Activated naive CD8-positive, alpha-beta T cell treated with anti-CD3 and anti-CD28 coated beads, Interleukin-2, amount 50 U/mL, for 16 hours (primary cell): Measurements from ENCODE around the gene BPGM.
"Not testable (repeated sequence)": the region's sequence is repeated elsewhere in the genome, so short reads cannot be mapped to it uniquely, and the experiment has no call there.

Experiments used
- DNase-seq: peaks from one replicate; pipeline ENCODE4 v3.0.0-alpha.2; 2020; ENCODE audit warnings: low read depth, low spot score

The BPGM gene

GRCh38 chr7:134632052-134632451 is 14.6 kb upstream of the BPGM start:
- no peak for DNase-seq

GRCh38 chr7:134632937-134633540 is 13.6 kb upstream of the BPGM start:
- DNase-seq, result no peak

DNA sequence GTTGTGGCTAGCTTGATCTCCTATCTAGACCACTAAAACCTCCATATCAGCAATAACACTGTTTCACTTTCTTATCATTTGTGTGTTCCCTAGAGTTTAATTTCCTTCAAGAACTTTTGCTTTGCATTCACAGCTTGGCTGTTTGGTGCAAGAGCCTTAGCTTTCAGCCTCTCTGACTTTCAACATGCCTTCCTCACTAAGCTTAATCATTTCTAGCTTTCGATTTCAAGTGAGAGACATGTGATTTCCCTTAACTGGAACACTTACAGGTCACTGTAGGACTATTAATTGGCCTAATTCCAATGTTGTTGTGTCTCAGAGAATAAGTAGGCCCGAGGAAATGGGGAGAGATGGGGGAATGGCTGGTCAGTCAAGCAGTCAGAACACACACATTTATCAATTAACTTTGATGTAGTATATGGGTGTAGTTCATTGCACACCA is 10.6 kb upstream of the BPGM start:
- DNase-seq, result no peak

DNA sequence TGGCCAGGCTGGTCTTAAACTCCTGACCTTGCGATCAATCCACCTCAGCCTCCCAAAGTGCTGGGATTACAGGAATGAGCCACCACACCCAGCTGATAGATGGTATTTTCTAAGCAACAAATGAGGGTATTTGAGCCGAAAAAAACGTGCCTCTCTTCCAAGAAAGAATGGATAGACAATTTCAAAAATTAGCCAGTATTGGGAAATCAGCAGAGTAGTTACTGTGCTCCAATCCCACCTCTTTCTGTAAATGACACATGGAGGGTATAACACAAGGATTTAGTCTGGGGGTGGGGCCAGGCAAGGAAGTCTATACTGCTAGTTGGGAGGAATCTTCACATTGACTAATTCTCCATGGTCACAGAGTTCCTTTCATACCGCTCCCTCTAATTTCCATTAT is 9.2 kb upstream of the BPGM start:
- DNase-seq, result no peak

DNA sequence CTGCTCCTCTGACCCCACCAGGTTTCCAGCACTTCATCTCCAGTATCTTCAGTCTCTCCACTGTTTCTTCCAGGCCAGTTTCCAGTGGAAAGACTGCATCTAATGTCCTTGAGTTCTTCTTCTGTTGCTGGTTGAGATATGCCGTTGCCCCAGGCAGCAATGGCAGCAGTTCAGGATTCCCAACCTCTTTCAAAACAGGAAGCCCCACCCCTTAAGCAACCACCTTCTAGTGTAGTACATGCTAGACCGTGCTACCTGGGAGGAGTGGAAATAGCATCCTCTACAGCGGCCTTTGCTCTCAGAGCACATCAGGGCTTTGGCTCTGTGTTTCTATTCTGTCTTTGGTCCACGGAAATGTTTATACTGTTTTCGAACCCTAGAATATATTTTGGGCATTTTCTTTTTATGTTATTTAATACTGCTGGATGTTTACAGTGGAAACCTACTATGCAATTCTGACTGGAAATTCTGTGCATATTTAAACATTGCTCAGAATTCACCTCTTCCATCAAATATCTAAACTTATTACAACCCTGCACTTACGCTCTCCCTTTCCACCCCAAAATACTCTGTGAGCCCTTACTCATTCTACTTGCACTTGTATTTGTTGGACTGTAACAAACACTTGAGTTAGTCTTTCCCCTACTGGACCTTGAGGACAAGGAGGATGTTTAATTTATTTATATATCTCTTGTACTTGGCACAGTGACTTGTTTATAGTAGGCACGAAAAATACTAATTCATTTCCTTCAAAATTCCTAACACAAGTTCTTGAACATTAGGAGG is 8.5 kb upstream of the BPGM start:
- DNase-seq, result no peak

- no peak for DNase-seq
Observed at GRCh38 chr7:134639061-134639460, 7.6 kb upstream of the BPGM start.

DNA sequence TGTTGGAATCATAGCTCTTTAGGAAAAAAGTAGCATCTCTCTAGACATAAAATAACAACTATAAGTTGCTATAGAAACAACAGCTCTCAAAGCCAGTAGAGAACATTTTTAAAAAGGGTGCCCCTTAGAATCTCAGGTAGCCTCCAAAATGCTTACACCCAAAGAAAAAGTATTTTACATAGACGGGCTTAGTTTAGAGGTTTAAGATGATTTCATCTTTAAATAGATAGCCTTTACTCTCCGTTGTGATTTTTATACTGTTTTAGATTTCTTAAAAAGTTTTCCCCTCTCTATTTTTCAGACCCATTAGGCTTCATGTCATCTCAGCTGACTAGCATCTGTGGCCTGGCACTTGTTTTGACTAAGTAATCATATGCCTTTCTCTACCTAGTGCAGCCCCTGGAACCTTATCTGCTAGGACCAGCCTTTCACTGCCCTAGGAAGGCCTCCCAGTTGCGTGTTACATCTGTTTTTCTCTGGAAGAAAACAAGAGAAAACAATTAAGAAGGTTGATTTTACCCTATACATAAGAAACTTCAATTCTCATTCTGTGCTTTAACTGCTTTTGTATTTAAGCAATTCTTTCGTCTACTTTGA is 6.9 kb upstream of the BPGM start:
- no peak for DNase-seq

GRCh38 chr7:134640842-134641715 is 5.6 kb upstream of the BPGM start:
- no peak for DNase-seq

- not testable (repeated sequence) for DNase-seq
Observed at GRCh38 chr7:134641981-134642380, 4.7 kb upstream of the BPGM start.

- no peak for DNase-seq
Observed at GRCh38 chr7:134643131-134643530, 3.5 kb upstream of the BPGM start.

DNA sequence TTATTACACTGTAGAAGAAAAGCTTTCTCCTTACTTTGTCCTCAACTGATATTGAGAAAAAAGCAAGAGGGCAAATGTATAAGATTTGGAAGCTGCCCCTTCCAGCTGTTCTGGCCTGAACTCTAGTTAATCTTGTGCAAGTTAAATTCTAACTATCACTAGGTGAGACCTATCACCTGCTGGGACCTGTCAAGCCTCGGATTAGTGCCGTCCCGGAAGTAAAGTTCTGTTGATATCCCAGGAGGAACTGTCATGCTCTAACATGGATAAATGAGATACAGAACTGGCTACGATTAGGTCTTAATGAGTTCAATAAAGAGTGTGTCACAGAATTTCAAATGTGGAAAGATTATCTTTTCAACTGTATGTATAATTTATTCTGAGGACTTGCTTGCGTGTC is 1.2 kb upstream of the BPGM start:
- DNase-seq, result no peak

- no peak for DNase-seq
Observed at GRCh38 chr7:134645935-134646334, 718 bp upstream of the BPGM start.

GRCh38 chr7:134648456-134648855 is 1.8 kb downstream of the BPGM start:
- no peak for DNase-seq

- no peak for DNase-seq
Observed at GRCh38 chr7:134649226-134649775, 2.6 kb downstream of the BPGM start.

DNA sequence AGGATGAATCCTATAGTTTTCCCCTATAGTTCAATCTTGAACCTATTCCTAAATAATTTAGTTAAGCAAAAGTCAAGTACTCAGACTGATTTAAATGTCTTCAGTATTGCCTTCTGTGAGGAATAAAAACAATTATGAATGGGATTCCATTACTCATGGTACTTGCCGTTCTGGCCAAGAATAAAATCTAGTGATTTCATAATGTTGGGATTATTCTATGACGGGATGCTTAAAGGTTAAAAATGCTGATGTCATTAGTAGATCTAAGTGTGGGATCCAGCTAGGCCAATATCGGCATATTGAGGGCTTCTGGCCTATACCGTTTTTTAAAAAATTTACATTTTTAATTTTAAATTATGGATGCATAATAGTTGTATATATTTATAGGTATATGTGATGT is 5.3 kb downstream of the BPGM start:
- no peak for DNase-seq

- DNase-seq, result no peak
Observed at GRCh38 chr7:134654104-134654775, 7.6 kb downstream of the BPGM start.

DNA sequence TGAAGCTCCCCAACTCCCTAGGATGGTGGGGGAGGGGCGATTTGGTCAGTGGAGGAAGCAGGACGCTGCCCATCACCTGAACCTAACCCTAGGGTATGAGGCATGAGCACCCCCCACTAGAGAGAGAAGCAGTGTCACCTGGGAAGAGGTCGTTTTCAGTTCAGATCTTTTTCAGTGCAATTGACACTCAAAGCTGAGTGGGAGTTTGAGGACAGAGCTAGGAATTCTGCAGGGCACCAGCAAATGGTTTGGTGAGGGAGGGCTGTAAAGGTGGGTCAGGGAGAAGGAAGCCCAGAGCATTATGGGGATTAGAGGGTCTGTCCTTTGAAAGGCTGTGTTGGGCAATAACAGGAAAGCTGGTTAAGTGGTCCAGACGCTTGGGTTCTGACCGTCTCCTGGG is 10.9 kb downstream of the BPGM start:
- DNase-seq, result no peak

DNA sequence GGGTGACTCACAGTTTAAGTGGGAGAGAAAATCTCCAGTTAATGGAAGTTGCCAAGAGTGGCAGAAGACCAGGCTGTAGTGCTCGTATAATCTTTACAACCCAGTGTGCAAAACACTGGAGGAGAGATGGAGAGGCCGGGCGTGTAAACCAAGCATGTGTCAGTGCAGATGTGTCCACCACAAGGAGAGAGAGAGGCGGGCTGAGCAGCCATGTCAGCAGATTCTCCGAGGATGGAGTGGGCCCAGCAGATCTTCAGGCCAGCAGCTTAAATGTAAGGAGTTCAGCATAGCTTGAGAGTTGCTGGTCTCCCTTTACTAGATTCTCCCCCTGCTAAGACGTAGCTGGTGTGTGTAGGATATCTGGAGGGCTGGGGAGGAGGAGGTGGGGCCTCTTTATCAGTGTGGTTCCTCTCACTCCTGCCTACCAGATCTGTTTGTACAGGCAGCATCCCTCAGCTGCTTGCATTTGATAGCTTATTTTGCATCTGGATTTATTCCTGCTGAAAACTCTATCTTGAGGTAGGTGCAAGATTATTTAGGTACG is 13.7 kb downstream of the BPGM start:
- no peak for DNase-seq

DNA sequence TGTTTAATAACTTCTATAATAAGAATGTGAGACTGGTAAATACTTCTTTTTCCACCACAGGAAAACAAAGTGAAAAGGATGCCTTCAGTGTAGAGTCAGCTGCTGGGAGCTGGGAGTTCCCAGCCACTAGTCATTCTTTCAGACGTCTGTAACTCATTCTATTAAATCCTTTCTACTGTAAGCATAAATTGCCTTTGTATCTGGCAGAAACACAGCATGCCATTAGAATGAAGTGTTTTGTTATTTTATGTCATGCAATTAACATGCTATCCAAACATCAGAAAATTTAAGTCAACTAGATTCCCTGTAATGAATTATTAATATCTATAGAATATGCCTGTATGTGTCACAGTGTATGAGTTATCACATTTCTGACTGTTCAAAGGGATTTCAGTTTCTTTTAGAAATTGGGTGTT is 14.3 kb downstream of the BPGM start:
- no peak for DNase-seq

DNA sequence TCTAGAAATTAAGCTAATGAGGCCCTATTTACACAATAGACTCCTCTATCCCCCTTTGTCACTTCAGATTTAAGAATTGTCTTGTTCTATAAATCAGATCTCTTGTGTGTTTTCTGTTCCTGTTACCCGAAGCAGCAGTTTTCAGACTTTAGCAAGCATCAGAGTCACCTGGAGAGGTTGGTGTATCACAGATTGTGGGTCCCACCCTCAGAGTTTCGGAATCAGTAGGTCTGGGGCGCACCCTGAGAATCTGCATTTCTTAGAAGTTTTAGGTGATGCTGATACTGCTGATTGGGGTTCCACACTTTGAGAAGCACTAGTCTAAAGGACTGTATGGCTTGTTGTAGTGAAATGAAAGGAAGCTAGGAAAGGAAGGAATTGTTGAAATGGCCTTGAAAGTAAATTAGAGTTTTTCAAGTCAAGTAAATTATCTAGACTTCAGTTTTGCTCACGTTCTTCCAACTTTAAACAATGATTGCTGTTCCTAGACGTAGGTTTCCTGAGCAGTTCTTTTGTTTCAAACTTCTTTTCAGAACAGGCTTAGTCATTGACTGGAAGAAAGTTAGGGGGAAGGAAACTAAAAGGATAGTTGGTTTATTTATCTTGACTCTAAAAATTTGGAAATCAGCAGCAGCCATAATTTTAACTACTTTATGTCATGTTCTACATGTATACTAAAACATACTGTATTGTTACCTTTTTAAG is 15.7 kb downstream of the BPGM start:
- DNase-seq, result no peak
